Eye (tissue), 1 donor: ENCODE measurements around the gene TRPM1.

Source experiments
- DNase-seq: peaks from one replicate; pipeline ENCODE4 v3.0.0-alpha.2; 2015

Gene TRPM1

GRCh38 chr15:31013863-31014607, 87.5 kb downstream of the TRPM1 start:
- no peak for DNase-seq

GRCh38 chr15:31012455-31012854, 89.1 kb downstream of the TRPM1 start:
- DNase-seq = no peak

GRCh38 chr15:31010036-31010435, 91.5 kb downstream of the TRPM1 start:
- no peak for DNase-seq

GRCh38 chr15:31005660-31006059, 95.9 kb downstream of the TRPM1 start:
- no peak for DNase-seq

GRCh38 chr15:31004220-31004733, 97.2 kb downstream of the TRPM1 start:
- no peak for DNase-seq

- DNase-seq = no peak
Measured at GRCh38 chr15:31001702-31002101, 99.8 kb downstream of the TRPM1 start.

GRCh38 chr15:30999729-31000128, 101.8 kb downstream of the TRPM1 start:
- DNase-seq = no peak

GRCh38 chr15:30997270-30997669, 104.3 kb downstream of the TRPM1 start:
- no peak for DNase-seq

- no peak for DNase-seq
Measured at GRCh38 chr15:30992249-30992864, 109.2 kb downstream of the TRPM1 start.

GRCh38 chr15:30991255-30992235, 110.0 kb downstream of the TRPM1 start, which contains the start of gene MTMR10:
Gene MTMR10, minus strand, starts transcription at chr15:30991628. Its CDS starts 122 bp downstream, at chr15:30991506.
- DNase-seq = peak; percentile 86

- no peak for DNase-seq
Measured at GRCh38 chr15:30990446-30991254, 110.9 kb downstream of the TRPM1 start.

- DNase-seq = peak; percentile 25
Measured at GRCh38 chr15:30990036-30990435, 111.5 kb downstream of the TRPM1 start.

GRCh38 chr15:30985081-30985531, 116.4 kb downstream of the TRPM1 start:
- peak; percentile 12 for DNase-seq

GRCh38 chr15:30984542-30984941, 117.0 kb downstream of the TRPM1 start:
- peak; percentile 35 for DNase-seq

GRCh38 chr15:30984118-30984517, 117.4 kb downstream of the TRPM1 start:
- DNase-seq = no peak

- no peak for DNase-seq
Measured at GRCh38 chr15:30979457-30979856, 122.1 kb downstream of the TRPM1 start.

GRCh38 chr15:30978328-30978727, 123.2 kb downstream of the TRPM1 start:
- no peak for DNase-seq

GRCh38 chr15:30974112-30974511, 127.4 kb downstream of the TRPM1 start:
- DNase-seq = no peak

GRCh38 chr15:30973379-30973778, 128.1 kb downstream of the TRPM1 start:
- DNase-seq = no peak

GRCh38 chr15:30969724-30970123, 131.8 kb downstream of the TRPM1 start:
- no peak for DNase-seq

- no peak for DNase-seq
Measured at GRCh38 chr15:30963681-30964080, 137.8 kb downstream of the TRPM1 start.

GRCh38 chr15:30962659-30963058, 138.9 kb downstream of the TRPM1 start:
- DNase-seq = no peak
